Stimulated activated CD4-positive, alpha-beta T cell treated with anti-CD3 and anti-CD28 coated beads, Interleukin-12 subunit alpha, Interleukin-12 subunit beta, amount 100 ng/mL, for 4 hours (primary cell): ENCODE data around the gene HIP1.

Experiments
- DNase-seq: peaks from one replicate; pipeline ENCODE4 v3.0.0-alpha.2; 2020

The HIP1 gene

GRCh38 chr7:75667938-75668337 is 70.8 kb downstream of the HIP1 start:
- DNase-seq: no peak

GRCh38 chr7:75663302-75663907 is 75.3 kb downstream of the HIP1 start:
- no peak for DNase-seq

DNA sequence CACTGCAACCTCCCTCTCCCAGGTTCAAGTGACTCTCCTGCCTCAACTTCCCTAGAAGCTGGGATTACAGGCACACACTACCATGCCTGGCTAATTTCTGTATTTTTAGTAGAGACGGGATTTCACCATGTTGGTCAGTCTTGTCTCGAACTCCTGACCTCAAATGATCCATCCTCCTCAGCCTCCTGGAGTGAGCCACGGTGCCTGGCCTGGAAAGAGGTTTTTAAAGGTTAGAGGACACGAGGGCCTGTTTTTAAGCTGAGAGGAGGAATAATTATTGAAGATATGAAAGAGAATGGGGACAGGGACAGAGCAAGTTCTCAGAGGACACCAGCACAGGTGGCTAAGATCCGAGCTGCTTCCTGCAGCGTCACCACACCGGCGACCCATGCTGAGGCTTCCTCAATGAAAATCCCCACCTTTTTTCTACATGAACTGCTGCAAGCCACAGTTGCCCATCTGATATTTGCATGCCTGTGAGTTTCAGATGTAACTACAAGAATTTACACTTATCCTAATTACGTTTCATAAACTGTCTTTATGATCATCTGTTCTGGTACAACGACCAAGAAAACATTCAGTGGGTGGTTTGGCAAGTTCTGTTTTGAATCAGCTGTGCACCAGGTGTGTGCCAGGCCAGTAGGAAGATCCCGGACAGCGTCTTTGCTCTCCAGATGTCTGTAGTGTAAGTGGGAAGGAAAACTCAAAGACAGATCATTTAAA is 76.0 kb downstream of the HIP1 start:
- no peak for DNase-seq

- no peak for DNase-seq
Observed at GRCh38 chr7:75660566-75661215, 78.0 kb downstream of the HIP1 start.

GRCh38 chr7:75658802-75659201 is 79.9 kb downstream of the HIP1 start:
- DNase-seq: no peak

GRCh38 chr7:75658369-75658768 is 80.4 kb downstream of the HIP1 start:
- no peak for DNase-seq

- DNase-seq: no peak
Observed at GRCh38 chr7:75657866-75658265, 80.9 kb downstream of the HIP1 start.

DNA sequence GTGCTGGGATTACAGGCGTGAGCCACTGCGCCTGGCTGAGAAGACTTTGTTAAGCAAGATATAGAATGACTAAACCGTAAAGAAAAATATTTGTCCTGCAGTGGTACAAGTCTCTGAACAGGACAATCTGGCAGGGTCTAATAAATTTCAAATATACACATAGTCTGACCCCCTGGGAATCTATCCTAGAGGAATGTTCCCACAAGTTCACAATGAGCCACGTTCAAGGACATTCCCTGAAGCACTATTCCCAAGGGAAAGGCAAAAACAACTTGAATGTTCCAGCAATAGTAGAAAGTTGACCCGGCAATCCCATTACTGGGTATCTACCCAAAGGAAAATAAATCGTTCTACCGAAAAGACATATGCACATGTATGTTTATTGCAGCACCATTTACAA is 82.0 kb downstream of the HIP1 start:
- DNase-seq: no peak

DNA sequence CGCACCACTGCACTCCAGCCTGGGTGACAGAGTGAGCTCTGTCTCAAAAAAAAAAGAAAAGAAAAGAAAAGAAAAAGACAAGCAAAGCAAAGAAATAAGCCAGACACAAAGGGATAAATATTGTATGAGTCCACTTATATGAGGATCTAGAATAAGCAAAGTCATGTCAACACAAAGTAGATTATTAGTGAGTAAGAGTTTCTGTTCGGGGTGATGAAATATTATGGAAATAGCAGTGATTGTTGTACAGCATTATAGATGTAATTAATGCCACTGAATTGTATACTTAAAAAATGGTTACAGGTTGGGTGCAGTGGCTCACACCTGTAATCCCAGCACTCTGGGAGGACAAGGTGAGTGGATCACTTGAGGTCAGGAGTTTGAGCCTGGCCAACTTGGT is 83.2 kb downstream of the HIP1 start:
- no peak for DNase-seq

DNA sequence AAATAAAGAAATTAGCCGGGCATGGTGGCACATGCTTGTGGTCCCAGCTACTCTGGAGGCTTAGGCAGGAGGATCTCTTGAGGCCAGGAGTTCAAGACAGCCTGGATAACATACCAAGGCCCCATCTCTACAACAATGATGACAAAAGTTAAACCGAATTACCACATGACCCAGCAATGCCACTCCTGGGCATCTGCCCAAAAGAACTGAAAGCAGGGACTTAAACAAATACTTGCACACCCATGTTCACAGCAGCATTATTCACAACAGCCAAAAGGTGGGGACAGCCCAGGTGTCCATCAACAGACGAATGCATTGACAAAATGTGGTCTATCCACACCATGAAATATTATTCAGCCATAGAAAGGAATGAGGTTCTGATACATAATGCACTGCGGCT is 83.9 kb downstream of the HIP1 start:
- DNase-seq: no peak

DNA sequence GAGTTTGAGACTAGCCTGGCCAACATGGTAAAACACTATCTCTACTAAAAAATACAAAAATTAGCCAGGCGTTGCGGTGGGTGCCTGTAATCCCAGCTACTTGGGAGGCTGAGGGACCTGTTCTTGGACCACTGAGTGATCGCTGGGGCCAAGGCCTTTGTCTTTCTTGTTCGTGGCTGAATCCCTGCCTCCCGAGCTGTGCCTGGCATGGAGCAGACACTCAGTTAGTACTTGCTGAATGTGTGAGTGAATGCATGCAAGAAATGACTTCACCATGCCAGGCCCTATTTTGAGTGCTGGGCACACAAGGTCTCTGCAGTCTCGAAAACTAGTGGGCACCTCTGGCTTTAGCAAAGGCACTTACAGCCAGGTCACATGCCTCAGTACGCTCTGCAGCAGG is 85.1 kb downstream of the HIP1 start:
- DNase-seq: no peak

GRCh38 chr7:75652788-75653187 is 86.0 kb downstream of the HIP1 start:
- DNase-seq: no peak

GRCh38 chr7:75650681-75651080 is 88.1 kb downstream of the HIP1 start:
- DNase-seq: no peak

DNA sequence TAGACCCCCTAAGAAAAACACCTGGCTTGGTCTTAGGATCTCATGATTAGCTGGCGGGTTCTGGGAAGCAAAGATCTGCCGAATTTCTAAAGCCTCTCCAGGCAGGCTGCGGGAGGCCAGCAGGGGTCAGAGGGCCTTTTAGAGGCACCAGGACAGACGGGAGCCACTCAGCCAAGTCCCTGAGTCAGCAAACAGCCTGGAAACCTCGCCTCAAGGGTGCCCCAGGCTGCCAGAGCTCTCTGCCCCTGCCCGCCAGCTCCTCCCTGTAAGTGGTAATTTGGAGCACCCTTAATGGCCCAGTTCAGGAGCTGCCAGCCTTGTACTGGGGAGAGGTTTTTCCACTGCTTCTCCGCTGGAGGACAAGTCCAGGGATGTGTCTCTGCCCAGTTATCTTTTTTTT is 88.7 kb downstream of the HIP1 start:
- DNase-seq: no peak

GRCh38 chr7:75649462-75649861 is 89.3 kb downstream of the HIP1 start:
- no peak for DNase-seq

- no peak for DNase-seq
Observed at GRCh38 chr7:75647709-75648438, 90.9 kb downstream of the HIP1 start.

DNA sequence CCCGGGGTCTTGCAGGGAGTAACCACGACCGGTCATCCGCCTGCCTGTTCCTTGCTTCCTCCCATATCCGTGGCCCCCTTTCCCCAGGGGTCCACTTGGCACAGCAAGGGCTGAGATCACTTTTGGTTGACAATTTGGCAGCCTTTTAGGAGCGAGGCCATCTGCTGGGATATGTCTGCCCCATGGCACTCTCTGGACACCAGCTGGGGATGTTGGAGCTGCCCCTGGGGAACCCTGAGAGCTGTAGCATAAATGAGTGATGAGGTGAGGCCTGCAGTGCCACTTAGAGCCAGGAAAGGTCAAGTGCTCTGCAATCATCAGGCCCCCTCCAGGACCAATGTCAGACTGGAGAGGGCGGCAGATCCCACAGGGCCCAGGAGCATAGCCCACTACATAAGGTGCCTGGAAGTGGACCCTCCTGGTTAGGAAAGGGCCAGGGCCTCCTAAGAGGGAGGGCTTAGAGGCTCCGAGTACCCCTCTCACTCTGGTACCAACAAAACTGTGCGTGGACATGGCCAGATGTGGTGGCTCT is 92.1 kb downstream of the HIP1 start:
- DNase-seq: no peak

- DNase-seq: no peak
Observed at GRCh38 chr7:75645570-75645969, 93.2 kb downstream of the HIP1 start.

GRCh38 chr7:75644589-75644988 is 94.2 kb downstream of the HIP1 start:
- DNase-seq: no peak

DNA sequence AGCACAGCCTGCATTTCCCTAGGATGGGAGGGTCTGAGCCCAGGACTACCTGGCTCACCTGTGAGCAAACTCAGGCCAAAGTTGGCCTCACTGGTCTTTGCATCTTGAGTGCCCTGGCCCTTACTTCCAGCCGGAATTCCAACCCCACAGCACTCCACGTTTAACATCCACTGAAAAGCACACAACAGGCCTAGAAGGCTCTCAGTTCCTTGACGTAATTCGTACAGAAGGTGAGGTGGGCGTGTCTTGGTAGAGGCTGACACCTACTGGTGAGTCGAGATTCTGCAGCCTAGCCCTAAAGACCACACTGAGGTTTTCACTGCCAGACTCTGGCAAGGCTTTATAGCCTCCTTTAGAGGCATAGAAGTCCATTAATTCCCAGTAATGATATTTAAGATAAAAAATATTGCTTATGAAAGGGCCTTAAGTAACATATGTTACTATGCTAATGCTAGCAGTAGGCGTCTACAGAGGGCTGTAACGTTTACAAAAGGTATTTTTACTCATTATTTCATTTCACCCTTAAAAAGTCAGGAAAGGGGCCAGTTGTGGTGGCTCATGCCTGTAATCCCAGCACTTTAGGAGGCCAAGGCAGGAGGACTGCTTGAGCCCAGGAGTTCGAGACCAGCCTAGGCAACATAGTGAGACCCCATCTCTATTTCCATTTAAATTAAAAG is 95.8 kb downstream of the HIP1 start:
- peak; percentile 48 for DNase-seq

GRCh38 chr7:75640201-75640600 is 98.5 kb downstream of the HIP1 start:
- no peak for DNase-seq

- DNase-seq: no peak
Observed at GRCh38 chr7:75639886-75640190, 98.9 kb downstream of the HIP1 start.
